ENCODE results near the gene UBE2G1. TPM values are rescaled to one million over a fixed set of nuclear protein-coding genes. Genes with fewer than 3 reads are reported as not detected.

UBE2G1 gene
- total and polyA plus RNA-seq, 4 donors = 19.9 to 25.3 (median 21.3) TPM

DNA sequence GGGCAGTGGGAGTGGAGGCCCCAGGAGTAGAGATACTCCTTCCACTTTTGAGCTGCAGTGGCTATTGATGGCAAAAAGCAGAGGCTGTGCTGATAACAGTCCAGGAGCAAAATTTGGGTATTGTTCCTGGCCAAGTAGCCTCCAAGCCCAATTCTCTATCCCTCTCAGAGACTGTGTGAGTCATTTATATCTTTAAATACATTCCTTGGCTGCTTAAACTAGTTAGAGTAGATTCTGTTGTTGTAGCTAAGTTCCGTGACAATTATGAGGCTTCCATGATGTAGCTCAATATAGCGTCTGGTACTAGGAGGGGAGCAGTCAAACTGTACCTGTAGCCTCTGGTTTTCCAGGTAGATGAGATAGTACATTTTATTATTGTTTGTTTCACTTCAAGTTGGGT is 19.9 kb upstream of the UBE2G1 start:
- no peak overlapping the region for H3K9ac ChIP-seq (ENCODE audit: low read depth in 1 of 2, low read length in 2 of 2)
- TF ChIP-seq RAD21 (IDR thresholded peaks at IDR 0.05) (no peak), TAF1 (conservative IDR thresholded peaks at IDR 0.05) (no peak), YY1 (IDR thresholded peaks at IDR 0.05) (no peak), SP1 (IDR thresholded peaks at IDR 0.05) (no peak), GABPA (IDR thresholded peaks at IDR 0.05 in 1 of 2, conservative IDR thresholded peaks at IDR 0.05 in 1 of 2) (no peak), JUND (IDR thresholded peaks at IDR 0.05) (no peak), RXRA (IDR thresholded peaks at IDR 0.05) (no peak), FOXA2 (IDR thresholded peaks at IDR 0.05) (no peak), ZBTB33 (IDR thresholded peaks at IDR 0.05) (no peak), HNF4A (conservative IDR thresholded peaks at IDR 0.05) (no peak), EGR1 (IDR thresholded peaks at IDR 0.05; ENCODE audit: low read depth in 2 of 2) (no peak), HNF4G (IDR thresholded peaks at IDR 0.05) (no peak), NR2F2 (IDR thresholded peaks at IDR 0.05) (no peak), ATF3 (IDR thresholded peaks at IDR 0.05) (no peak), FOXA1 (IDR thresholded peaks at IDR 0.05) (no peak)
- TF ChIP-seq, protein P1, sequence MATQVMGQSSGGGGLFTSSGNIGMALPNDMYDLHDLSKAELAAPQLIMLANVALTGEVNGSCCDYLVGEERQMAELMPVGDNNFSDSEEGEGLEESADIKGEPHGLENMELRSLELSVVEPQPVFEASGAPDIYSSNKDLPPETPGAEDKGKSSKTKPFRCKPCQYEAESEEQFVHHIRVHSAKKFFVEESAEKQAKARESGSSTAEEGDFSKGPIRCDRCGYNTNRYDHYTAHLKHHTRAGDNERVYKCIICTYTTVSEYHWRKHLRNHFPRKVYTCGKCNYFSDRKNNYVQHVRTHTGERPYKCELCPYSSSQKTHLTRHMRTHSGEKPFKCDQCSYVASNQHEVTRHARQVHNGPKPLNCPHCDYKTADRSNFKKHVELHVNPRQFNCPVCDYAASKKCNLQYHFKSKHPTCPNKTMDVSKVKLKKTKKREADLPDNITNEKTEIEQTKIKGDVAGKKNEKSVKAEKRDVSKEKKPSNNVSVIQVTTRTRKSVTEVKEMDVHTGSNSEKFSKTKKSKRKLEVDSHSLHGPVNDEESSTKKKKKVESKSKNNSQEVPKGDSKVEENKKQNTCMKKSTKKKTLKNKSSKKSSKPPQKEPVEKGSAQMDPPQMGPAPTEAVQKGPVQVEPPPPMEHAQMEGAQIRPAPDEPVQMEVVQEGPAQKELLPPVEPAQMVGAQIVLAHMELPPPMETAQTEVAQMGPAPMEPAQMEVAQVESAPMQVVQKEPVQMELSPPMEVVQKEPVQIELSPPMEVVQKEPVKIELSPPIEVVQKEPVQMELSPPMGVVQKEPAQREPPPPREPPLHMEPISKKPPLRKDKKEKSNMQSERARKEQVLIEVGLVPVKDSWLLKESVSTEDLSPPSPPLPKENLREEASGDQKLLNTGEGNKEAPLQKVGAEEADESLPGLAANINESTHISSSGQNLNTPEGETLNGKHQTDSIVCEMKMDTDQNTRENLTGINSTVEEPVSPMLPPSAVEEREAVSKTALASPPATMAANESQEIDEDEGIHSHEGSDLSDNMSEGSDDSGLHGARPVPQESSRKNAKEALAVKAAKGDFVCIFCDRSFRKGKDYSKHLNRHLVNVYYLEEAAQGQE (IDR thresholded peaks at IDR 0.05) = no peak
- TF ChIP-seq, protein P2, sequence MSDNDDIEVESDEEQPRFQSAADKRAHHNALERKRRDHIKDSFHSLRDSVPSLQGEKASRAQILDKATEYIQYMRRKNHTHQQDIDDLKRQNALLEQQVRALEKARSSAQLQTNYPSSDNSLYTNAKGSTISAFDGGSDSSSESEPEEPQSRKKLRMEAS (IDR thresholded peaks at IDR 0.05) = no peak
- TF ChIP-seq, protein P3, sequence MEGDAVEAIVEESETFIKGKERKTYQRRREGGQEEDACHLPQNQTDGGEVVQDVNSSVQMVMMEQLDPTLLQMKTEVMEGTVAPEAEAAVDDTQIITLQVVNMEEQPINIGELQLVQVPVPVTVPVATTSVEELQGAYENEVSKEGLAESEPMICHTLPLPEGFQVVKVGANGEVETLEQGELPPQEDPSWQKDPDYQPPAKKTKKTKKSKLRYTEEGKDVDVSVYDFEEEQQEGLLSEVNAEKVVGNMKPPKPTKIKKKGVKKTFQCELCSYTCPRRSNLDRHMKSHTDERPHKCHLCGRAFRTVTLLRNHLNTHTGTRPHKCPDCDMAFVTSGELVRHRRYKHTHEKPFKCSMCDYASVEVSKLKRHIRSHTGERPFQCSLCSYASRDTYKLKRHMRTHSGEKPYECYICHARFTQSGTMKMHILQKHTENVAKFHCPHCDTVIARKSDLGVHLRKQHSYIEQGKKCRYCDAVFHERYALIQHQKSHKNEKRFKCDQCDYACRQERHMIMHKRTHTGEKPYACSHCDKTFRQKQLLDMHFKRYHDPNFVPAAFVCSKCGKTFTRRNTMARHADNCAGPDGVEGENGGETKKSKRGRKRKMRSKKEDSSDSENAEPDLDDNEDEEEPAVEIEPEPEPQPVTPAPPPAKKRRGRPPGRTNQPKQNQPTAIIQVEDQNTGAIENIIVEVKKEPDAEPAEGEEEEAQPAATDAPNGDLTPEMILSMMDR (IDR thresholded peaks at IDR 0.05; ENCODE audit: low read depth, low read length, missing input control) = no peak
- WGBS = 96% methylated on average over 2 of the region's 2 CpGs
- no peak for DNase-seq (ENCODE audit: low spot score)
- no peaks in the 10 kb centered on the region for H3K36me3 ChIP-seq (ENCODE audit: control insufficient read depth in 4 of 4, insufficient read depth in 3 of 4, low read depth in 1 of 4, low read length in 3 of 4)
- H3K4me1 ChIP-seq (ENCODE audit: control insufficient read depth in 4 of 4, insufficient read depth in 4 of 4, low read length in 3 of 4) = peaks cover 0 to 4% (median 1%) of the 10 kb centered on the region in 4 donors
- no peak overlapping the region for H3K4me3 ChIP-seq (ENCODE audit: low read depth in 1 of 3, low read length in 3 of 3)
- H3K9me3 ChIP-seq (ENCODE audit: control insufficient read depth in 4 of 4, low read length in 3 of 4) = no peaks in the 10 kb centered on the region
- H3K27me3 ChIP-seq (ENCODE audit: control insufficient read depth in 4 of 4, insufficient read depth in 4 of 4, low read length in 3 of 4) = no peaks in the 10 kb centered on the region
- no peak overlapping the region for H3K27ac ChIP-seq (ENCODE audit: low read depth in 1 of 2, low read length in 2 of 2)

All from liver (tissue), 9 donors.